Gastrocnemius medialis (tissue), 4 donors: Measurements from ENCODE around the gene HSPB1.

Experiments used
- POLR2A ChIP-seq, 2 donors: fragments of 450-650 bp; IDR thresholded peaks; one replicate each; pipeline ENCODE4 v1.6.1; 2017; ENCODE audit warnings: antibody characterized with exemption in 2 of 2, mild to moderate bottlenecking in 2 of 2, moderate library complexity in 2 of 2
- TF ChIP-seq, protein P1 (sequence below), 5 experiments: fragments of 450-650 bp in 3 of 5; fragments of 200-600 bp in 2 of 5; sonication (generic) in 2 of 5; IDR thresholded peaks in 4 of 5; conservative IDR thresholded peaks in 1 of 5; 1 replicate in 4 of 5; 2 replicates in 1 of 5; pipeline ENCODE4 v1.5.1; 2016 to 2019; ENCODE audit warnings: antibody characterized with exemption in 5 of 5, mild to moderate bottlenecking in 3 of 5, moderate library complexity in 3 of 5

DNA sequence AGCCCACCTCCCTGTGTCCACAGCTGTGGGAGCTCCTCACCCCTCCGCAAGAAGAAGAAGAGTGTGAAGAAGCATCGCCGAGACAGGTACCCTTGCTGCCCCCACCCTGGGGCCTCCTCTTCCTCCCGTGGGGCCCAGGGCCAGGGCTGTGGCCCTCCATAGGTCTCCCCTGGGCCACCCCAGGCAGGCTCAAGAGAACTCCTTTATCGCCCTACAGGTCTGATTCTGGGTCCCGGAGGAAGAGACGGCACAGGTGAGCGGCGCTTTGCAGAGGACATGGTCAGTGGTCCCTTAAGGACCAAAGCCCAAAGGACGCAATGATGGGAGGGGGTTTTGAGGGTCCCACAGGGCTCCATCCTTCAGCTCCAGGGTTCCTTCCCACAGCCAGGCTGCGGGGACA, 41.1 kb upstream of the HSPB1 start:
- no peak for TF ChIP-seq POLR2A (IDR thresholded peaks at IDR 0.05)
- TF ChIP-seq, protein P1, sequence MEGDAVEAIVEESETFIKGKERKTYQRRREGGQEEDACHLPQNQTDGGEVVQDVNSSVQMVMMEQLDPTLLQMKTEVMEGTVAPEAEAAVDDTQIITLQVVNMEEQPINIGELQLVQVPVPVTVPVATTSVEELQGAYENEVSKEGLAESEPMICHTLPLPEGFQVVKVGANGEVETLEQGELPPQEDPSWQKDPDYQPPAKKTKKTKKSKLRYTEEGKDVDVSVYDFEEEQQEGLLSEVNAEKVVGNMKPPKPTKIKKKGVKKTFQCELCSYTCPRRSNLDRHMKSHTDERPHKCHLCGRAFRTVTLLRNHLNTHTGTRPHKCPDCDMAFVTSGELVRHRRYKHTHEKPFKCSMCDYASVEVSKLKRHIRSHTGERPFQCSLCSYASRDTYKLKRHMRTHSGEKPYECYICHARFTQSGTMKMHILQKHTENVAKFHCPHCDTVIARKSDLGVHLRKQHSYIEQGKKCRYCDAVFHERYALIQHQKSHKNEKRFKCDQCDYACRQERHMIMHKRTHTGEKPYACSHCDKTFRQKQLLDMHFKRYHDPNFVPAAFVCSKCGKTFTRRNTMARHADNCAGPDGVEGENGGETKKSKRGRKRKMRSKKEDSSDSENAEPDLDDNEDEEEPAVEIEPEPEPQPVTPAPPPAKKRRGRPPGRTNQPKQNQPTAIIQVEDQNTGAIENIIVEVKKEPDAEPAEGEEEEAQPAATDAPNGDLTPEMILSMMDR (IDR thresholded peaks at IDR 0.05 in 4 of 5, conservative IDR thresholded peaks at IDR 0.05 in 1 of 5): no peak
